Cardiac muscle cell (in vitro differentiated cells and primary cell): ENCODE measurements around the gene GPR84. TPM values are rescaled to one million over a fixed set of nuclear protein-coding genes. Genes with fewer than 3 reads are reported as not detected.

Source experiments
- DNase-seq, 2 donors: peaks; one replicate each; pipeline versions ENCODE4 v3.0.0 to v3.0.0-alpha.2; 2010 to 2017; ENCODE audit warnings: low read depth in 1 of 2, low spot score in 1 of 2
- H3K27ac ChIP-seq: fragments of 200-600 bp; sonication (generic); 2 replicates; pipeline ENCODE4 v1.5.1; 2016
- H3K27me3 ChIP-seq: fragments of 200-600 bp; sonication (generic); 2 replicates; pipeline ENCODE4 v1.6.0; 2016; ENCODE audit warnings: control low read depth
- H3K36me3 ChIP-seq: fragments of 200-600 bp; sonication (generic); 2 replicates; pipeline ENCODE4 v1.5.1; 2016; ENCODE audit warnings: control low read depth
- H3K4me1 ChIP-seq: fragments of 200-600 bp; sonication (generic); 2 replicates; pipeline ENCODE4 v1.8.1; 2017; ENCODE audit warnings: low read depth, mild to moderate bottlenecking, mixed run types
- H3K4me3 ChIP-seq: fragments of 200-600 bp; sonication (generic); 2 replicates; pipeline ENCODE4 v1.5.1; 2016; ENCODE audit warnings: mild to moderate bottlenecking
- H3K9me3 ChIP-seq: fragments of 200-600 bp; sonication (generic); 2 replicates; pipeline ENCODE4 v1.5.1; 2017; ENCODE audit warnings: low read depth, mild to moderate bottlenecking, control low read depth
- polyA plus RNA-seq: library from polyadenylated mRNA; unstranded; fragments of >200 nt; fragmentation: Nextera tagmentation; extraction: Ambion mirVana; gene quantifications from 2 replicates; pipeline ENCODE4 v1.2.1, GENCODE V29; 2016
- total RNA-seq: library from RNA; depleted of rRNA; stranded (reverse); fragments of >200 nt; gene quantifications from 2 replicates; pipeline ENCODE4 v1.2.3, GENCODE V29; 2016
- TF ChIP-seq, protein P1 (sequence below): IDR thresholded peaks from 2 replicates; pipeline ENCODE4 v1.5.1; 2012; ENCODE audit warnings: low read depth, mild to moderate bottlenecking, low read length

The GPR84 gene
- total and polyA plus RNA-seq, 2 experiments from 2014 or later = 0.09 TPM; not detected in 1

DNA sequence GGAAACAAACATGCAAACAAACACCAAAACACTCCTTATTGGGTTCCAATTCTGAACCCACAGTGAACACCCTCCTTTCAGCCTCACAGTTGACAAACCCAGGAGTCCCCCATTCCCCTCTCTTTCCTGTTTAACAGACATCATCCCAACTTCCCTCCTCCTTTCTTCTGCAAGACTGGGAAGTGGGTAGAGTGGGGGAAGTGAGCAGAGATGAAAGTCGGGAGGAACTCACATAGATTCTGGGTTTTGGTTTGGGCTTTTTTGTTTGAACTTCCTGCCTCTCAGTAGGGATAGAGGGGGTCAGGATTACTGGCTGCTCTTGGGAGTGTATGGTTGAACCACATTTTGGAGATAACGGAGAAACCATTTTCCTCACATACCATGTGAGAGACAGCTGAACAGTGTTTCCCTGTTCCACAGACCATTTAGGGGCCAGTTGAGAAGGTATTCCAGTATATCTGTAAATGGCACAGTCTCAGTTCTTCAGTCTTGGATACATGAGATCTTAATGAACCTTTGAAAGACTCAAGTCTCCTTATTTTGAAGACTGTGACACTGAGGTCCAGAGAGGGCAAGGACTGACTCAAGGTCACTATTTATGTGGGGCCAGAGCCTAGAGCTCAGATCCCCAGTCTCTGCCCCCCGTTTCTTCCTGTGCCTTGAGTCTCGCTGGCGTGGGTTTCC lies 3.9 kb upstream of the GPR84 start:
- no peak for DNase-seq
- Histone ChIP-seq H3K4me1 (peaks cover 9% of the 10 kb centered on the region), H3K9me3 (no peaks in the 10 kb centered on the region), H3K36me3 (no peaks in the 10 kb centered on the region), H3K27ac (no peak overlapping the region), H3K4me3 (no peak overlapping the region), H3K27me3 (no peaks in the 10 kb centered on the region)
- TF ChIP-seq, protein P1, sequence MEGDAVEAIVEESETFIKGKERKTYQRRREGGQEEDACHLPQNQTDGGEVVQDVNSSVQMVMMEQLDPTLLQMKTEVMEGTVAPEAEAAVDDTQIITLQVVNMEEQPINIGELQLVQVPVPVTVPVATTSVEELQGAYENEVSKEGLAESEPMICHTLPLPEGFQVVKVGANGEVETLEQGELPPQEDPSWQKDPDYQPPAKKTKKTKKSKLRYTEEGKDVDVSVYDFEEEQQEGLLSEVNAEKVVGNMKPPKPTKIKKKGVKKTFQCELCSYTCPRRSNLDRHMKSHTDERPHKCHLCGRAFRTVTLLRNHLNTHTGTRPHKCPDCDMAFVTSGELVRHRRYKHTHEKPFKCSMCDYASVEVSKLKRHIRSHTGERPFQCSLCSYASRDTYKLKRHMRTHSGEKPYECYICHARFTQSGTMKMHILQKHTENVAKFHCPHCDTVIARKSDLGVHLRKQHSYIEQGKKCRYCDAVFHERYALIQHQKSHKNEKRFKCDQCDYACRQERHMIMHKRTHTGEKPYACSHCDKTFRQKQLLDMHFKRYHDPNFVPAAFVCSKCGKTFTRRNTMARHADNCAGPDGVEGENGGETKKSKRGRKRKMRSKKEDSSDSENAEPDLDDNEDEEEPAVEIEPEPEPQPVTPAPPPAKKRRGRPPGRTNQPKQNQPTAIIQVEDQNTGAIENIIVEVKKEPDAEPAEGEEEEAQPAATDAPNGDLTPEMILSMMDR = no peak

DNA sequence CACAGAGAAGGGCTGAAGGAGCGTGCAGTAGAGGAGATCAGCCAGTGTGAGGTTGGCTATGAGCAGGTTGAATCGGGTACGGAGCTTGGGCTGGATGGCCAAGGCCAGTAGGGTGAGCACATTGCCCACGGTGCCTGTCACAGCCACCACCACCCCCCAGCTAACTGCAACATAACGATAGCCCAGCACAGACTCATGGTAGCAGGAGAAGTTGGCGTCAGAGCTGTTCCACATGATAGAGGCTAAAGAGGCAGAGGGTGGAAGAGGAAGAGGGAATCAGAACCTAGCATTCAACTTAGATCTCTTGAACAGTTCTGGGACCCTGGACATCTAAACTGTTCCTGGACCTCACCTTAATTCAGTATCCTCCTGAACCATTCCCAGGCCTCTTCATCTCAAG lies 668 bp downstream of the GPR84 start:
- no peaks in the 10 kb centered on the region for H3K9me3 ChIP-seq
- no peaks in the 10 kb centered on the region for H3K36me3 ChIP-seq
- no peaks in the 10 kb centered on the region for H3K27me3 ChIP-seq
- no peak overlapping the region for H3K27ac ChIP-seq
- TF ChIP-seq, protein P1 = no peak
- no peak for DNase-seq
- H3K4me1 ChIP-seq = peaks cover 14% of the 10 kb centered on the region
- H3K4me3 ChIP-seq = no peak overlapping the region

- no peaks in the 10 kb centered on the region for H3K9me3 ChIP-seq
- DNase-seq = no peak
- no peak overlapping the region for H3K4me3 ChIP-seq
- TF ChIP-seq, protein P1 = no peak
- H3K36me3 ChIP-seq = no peaks in the 10 kb centered on the region
- no peak overlapping the region for H3K27ac ChIP-seq
- H3K27me3 ChIP-seq = no peaks in the 10 kb centered on the region
- H3K4me1 ChIP-seq = peaks cover 20% of the 10 kb centered on the region
Measured at GRCh38 chr12:54363047-54363446, 1.2 kb downstream of the GPR84 start.

DNA sequence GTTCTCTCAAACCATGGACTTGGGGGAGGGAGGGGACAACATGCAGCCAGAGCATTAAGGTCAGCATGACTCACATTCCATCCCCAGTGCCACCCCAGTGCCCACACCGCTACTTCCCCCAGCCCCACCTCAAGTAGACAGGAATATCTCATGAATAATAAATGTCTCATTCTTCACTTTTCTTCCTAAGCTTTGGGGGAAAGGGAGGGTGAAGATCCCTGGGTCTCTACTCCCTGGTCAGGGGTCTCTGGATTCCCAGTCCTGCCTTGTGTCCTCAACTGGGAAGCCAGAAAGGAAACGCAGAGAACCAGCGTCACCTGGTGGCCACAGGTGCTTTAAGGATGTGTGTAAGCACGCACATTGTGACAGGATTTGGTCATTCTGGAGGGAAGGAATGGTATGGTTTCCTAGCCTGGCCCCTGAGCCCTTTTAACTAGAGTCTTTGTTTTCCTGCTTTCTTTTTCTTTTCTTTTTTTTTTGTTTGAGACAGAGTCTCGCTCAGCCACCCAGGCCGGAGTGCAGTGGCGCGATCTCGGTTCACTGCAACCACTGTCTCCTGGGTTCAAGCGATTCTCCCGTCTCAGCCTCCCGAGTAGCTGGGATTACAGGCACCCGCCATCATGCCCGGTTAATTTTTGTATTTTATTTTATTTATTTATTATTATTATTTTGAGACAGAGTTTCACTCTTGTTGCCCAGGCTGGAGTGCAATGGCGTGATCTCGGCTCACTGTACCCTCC lies 3.4 kb downstream of the GPR84 start:
- no peak overlapping the region for H3K4me3 ChIP-seq
- H3K27ac ChIP-seq = peak overlapping the region; percentile 81
- H3K9me3 ChIP-seq = no peaks in the 10 kb centered on the region
- H3K4me1 ChIP-seq = peaks cover 36% of the 10 kb centered on the region
- TF ChIP-seq, protein P1 = peak; percentile 81
- H3K36me3 ChIP-seq = no peaks in the 10 kb centered on the region
- DNase-seq = peak; percentile 86 to 92
- H3K27me3 ChIP-seq = no peaks in the 10 kb centered on the region

DNA sequence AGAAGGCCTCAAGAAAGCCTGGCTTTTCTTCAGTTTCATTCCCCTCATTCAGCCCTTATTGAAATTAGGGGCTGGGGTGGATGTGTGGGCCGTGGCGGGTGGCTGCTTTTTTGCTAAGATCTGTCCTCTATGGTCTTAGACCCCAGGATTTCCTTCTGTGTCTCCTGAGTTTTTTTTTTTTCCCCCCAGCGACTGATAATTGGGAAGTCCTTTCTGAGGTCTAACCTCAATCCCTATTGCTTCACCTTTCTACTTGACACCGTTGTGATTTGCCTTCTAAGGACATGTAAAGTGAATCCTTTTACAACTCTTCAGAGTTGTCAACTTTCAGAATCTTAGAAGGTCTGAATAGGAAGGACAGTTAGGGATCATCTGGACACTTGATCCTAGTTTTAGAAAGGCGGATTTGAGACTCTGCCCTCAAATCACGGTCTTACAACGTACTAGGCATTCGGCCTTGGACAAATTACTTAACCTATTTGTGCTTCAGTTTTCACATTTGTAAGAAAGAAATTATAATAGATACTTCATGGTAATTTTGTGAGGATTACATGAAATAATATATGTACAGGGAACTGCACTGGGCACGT lies 4.4 kb downstream of the GPR84 start:
- TF ChIP-seq, protein P1 = no peak
- H3K27ac ChIP-seq = peak overlapping the region; percentile 81
- DNase-seq = no peak
- H3K9me3 ChIP-seq = no peaks in the 10 kb centered on the region
- H3K4me1 ChIP-seq = peaks cover 47% of the 10 kb centered on the region
- H3K4me3 ChIP-seq = peak overlapping the region; percentile 24
- no peaks in the 10 kb centered on the region for H3K36me3 ChIP-seq
- H3K27me3 ChIP-seq = no peaks in the 10 kb centered on the region
